HG03432 (cell line): Measurements from ENCODE around the gene SLC22A15.
"Not testable (repeated sequence)": the region's sequence is repeated elsewhere in the genome, so short reads cannot be mapped to it uniquely, and the experiment has no call there.

Experiments
- ATAC-seq: cut with Tn5 transposase; IDR thresholded peaks from one replicate; pipeline ENCODE4 v1.9.1; 2021; ENCODE audit warnings: mild to moderate bottlenecking, moderate library complexity; ENCODE audit not compliant: unreplicated experiment

Gene SLC22A15

GRCh38 chr1:115976062-115976920 is at the start of gene SLC22A15:
TSS of gene SLC22A15 (plus strand) at chr1:115976513. CDS start at chr1:115976628, 115 bp downstream.
- peak; percentile 91 for ATAC-seq

GRCh38 chr1:115927971-115928370 is 48.3 kb upstream of the SLC22A15 start:
- ATAC-seq: no peak

- no peak for ATAC-seq
These were observed 46.4 kb upstream of the SLC22A15 start for GRCh38 chr1:115929881-115930280.

GRCh38 chr1:115933625-115934024 is 42.7 kb upstream of the SLC22A15 start:
- no peak for ATAC-seq

GRCh38 chr1:115939455-115939854 is 36.9 kb upstream of the SLC22A15 start:
- ATAC-seq: no peak

- ATAC-seq: no peak
These were observed 30.2 kb upstream of the SLC22A15 start for GRCh38 chr1:115946116-115946515.

- ATAC-seq: no peak
These were observed 27.2 kb upstream of the SLC22A15 start for GRCh38 chr1:115949156-115949555.

- no peak for ATAC-seq
These were observed 24.8 kb upstream of the SLC22A15 start for GRCh38 chr1:115951560-115951959.

GRCh38 chr1:115952547-115952946 is 23.8 kb upstream of the SLC22A15 start:
- ATAC-seq: no peak

- ATAC-seq: no peak
These were observed 23.1 kb upstream of the SLC22A15 start for GRCh38 chr1:115953180-115953579.

- ATAC-seq: no peak
These were observed 21.6 kb upstream of the SLC22A15 start for GRCh38 chr1:115954684-115955083.

GRCh38 chr1:115955228-115955627 is 21.1 kb upstream of the SLC22A15 start:
- no peak for ATAC-seq

- no peak for ATAC-seq
These were observed 17.4 kb upstream of the SLC22A15 start for GRCh38 chr1:115958866-115959265.

GRCh38 chr1:115969509-115969908 is 6.8 kb upstream of the SLC22A15 start:
- ATAC-seq: no peak

- not testable (repeated sequence) for ATAC-seq
These were observed 4.5 kb upstream of the SLC22A15 start for GRCh38 chr1:115971778-115972177.

GRCh38 chr1:115973154-115973553 is 3.2 kb upstream of the SLC22A15 start:
- no peak for ATAC-seq

- no peak for ATAC-seq
These were observed 698 bp upstream of the SLC22A15 start for GRCh38 chr1:115975569-115976061.

GRCh38 chr1:115976921-115977498 is 697 bp downstream of the SLC22A15 start:
- ATAC-seq: no peak

GRCh38 chr1:115977499-115978258 is 1.4 kb downstream of the SLC22A15 start:
- no peak for ATAC-seq

- ATAC-seq: no peak
These were observed 2.1 kb downstream of the SLC22A15 start for GRCh38 chr1:115978292-115978941.

GRCh38 chr1:115980156-115980555 is 3.8 kb downstream of the SLC22A15 start:
- ATAC-seq: no peak
